ENCODE data around the gene VSTM2L. TPM values are rescaled to one million over a fixed set of nuclear protein-coding genes. Genes with fewer than 3 reads are reported as not detected.

The VSTM2L gene
- total and polyA plus RNA-seq, 2 of the 13 experiments (the other 11 are each of a cell fraction or from before 2014, with no cell fraction given): not detected

GRCh38 chr20:37915800-37916570 lies 13.1 kb downstream of the VSTM2L start:
- Histone ChIP-seq H3K4me2 (ENCODE audit: low read depth, low read length) (peak overlapping the region; percentile 92), H2AFZ (ENCODE audit: low read length) (no peak overlapping the region), H4K20me1 (ENCODE audit: insufficient read depth, low read length) (no peaks in the 10 kb centered on the region), H3K79me2 (ENCODE audit: insufficient read depth, low read length) (no peaks in the 10 kb centered on the region), H3K27me3 (ENCODE audit: control insufficient read depth in 1 of 2, insufficient read depth in 2 of 2, low read length in 2 of 2) (peaks cover 20 to 80% of the 10 kb centered on the region in 2 experiments), H3K36me3 (replicated peaks in 1 of 2; ENCODE audit: control insufficient read depth in 1 of 2, insufficient read depth in 2 of 2, low read length in 2 of 2) (no peaks in the 10 kb centered on the region), H3K4me3 (replicated peaks in 1 of 3; ENCODE audit: insufficient read depth in 1 of 3, low read depth in 2 of 3, low read length in 3 of 3) (peak overlapping the region in 2 of 3 experiments; percentile 25 to 64; a peak in 2 of 6 replicates), H3K27ac (ENCODE audit: extremely low read length, insufficient read depth, low read length) (no peak overlapping the region), H3K4me1 (ENCODE audit: insufficient read depth, low read length) (peaks cover 30% of the 10 kb centered on the region), H3K9ac (ENCODE audit: insufficient read depth, low read depth, low read length) (no peak overlapping the region), H3K9me3 (ENCODE audit: low read length) (no peaks in the 10 kb centered on the region)
- FAIRE-seq: peak; percentile 12
- in situ Hi-C loops (cut with HindIII; ENCODE audit: extremely low pct_ligation_motif_present, low pct_unique_long_range_greater_than_20kb) (no loop called here), intact Hi-C loops (cut with micrococcal nuclease; ENCODE audit: unreplicated experiment) (no loop called here)
- peak; percentile 40 for DNase-seq (ENCODE audit: low spot score)
- CTCF ChIA-PET (ENCODE audit: low intra/inter-chr PET ratio, low total read pairs): no interaction called here
- peak; percentile 78 for ATAC-seq
- WGBS (ENCODE audit: low lambda C conversion rate): 11% methylated on average over 21 of the region's 21 CpGs
- POLR2A ChIA-PET: interaction anchor here (1.4 to 1.6 kb wide), 3 partner anchors 13 to 68 kb away, joined by 3 to 5 read pairs (median 5); no protein-coding TSS in a partner anchor
- BruUV-seq (replicated peaks): no TSS peak
- TF ChIP-seq ZNF616 (CRISPR knock-in tag; IDR thresholded peaks at IDR 0.05; ENCODE audit: low read depth) (no peak), SPEN (CRISPR knock-in tag; IDR thresholded peaks at IDR 0.05; ENCODE audit: low read depth) (peak; percentile 51; the same call in 1 of the 2 replicates), FIP1L1 (IDR thresholded peaks at IDR 0.05; ENCODE audit: borderline replicate concordance, insufficient read depth, low read depth, low read length) (no peak), MTERF4 (CRISPR knock-in tag; IDR thresholded peaks at IDR 0.05) (0 out of 2 replicates have a peak, but pooled peaks have one; percentile 26), ZMYM4 (CRISPR knock-in tag; IDR thresholded peaks at IDR 0.05) (peak; percentile 36; the same call in 1 of the 2 replicates), ZNF746 (CRISPR knock-in tag; IDR thresholded peaks at IDR 0.05) (0 out of 2 replicates have a peak, but pooled peaks have one; percentile 13), ARID4A (CRISPR knock-in tag; IDR thresholded peaks at IDR 0.05; ENCODE audit: borderline replicate concordance) (peak; percentile 24; the same call in 1 of the 2 replicates), MTA3 (CRISPR knock-in tag; IDR thresholded peaks at IDR 0.05) (no peak), ZNF761 (CRISPR knock-in tag; conservative IDR thresholded peaks at IDR 0.05) (no peak), ZNF605 (CRISPR knock-in tag; IDR thresholded peaks at IDR 0.05) (peak; percentile 46; the same call in 1 of the 2 replicates), RAD21 (CRISPR knock-in tag; IDR thresholded peaks at IDR 0.05) (0 out of 2 replicates have a peak, but pooled peaks have one; percentile 30), ZNF567 (CRISPR knock-in tag; IDR thresholded peaks at IDR 0.05; ENCODE audit: borderline replicate concordance) (peak; percentile 41; the same call in 1 of the 2 replicates), ZNF576 (CRISPR knock-in tag; IDR thresholded peaks at IDR 0.05) (0 out of 2 replicates have a peak, but pooled peaks have one; percentile 33), HMGXB4 (CRISPR knock-in tag; IDR thresholded peaks at IDR 0.05; ENCODE audit: borderline replicate concordance in 1 of 2, low read depth in 1 of 2) (0 out of 4 replicates have a peak, but pooled peaks of 1 of the 2 experiments have one; percentile 41), ZNF619 (CRISPR knock-in tag; IDR thresholded peaks at IDR 0.05) (peak; percentile 32; the same call in 1 of the 2 replicates)

All from HepG2 (cell line).